Breast epithelium (tissue), 4 donors: ENCODE results near the gene OPCML. TPM values are rescaled to one million over a fixed set of nuclear protein-coding genes. Genes with fewer than 3 reads are reported as not detected.

ENCODE experiments used
- DNase-seq, 2 donors: peaks; one replicate each; pipeline ENCODE4 v3.0.0-alpha.2; 2019; ENCODE audit warnings: low spot score in 2 of 2
- H3K27ac ChIP-seq, 2 donors: fragments of 200-600 bp; sonication (generic) in 1 of 2; one replicate each; pipeline ENCODE4 v1.5.1; 2016 to 2019; ENCODE audit warnings: mild to moderate bottlenecking in 1 of 2
- H3K27me3 ChIP-seq, 2 donors: fragments of 200-600 bp; sonication (generic) in 1 of 2; one replicate each; pipeline versions ENCODE4 v1.5.1 to v1.6.0; 2017 to 2019; ENCODE audit warnings: control low read depth in 1 of 2, mild to moderate bottlenecking in 1 of 2
- H3K36me3 ChIP-seq: fragments of 200-600 bp; one replicate; pipeline ENCODE4 v1.5.1; 2019
- H3K4me1 ChIP-seq, 2 donors: fragments of 200-600 bp; sonication (generic); one replicate each; pipeline ENCODE4 v1.5.1; 2016 to 2019; ENCODE audit warnings: control low read depth in 1 of 2
- H3K4me3 ChIP-seq, 3 donors: fragments of 200-600 bp; sonication (generic); 1 replicate in 2 of 3; 2 replicates in 1 of 3; pipeline ENCODE4 v1.5.1; 2016 to 2019; ENCODE audit warnings: mild to moderate bottlenecking in 3 of 3, moderate library complexity in 2 of 3
- H3K9me3 ChIP-seq, 2 donors: fragments of 200-600 bp; sonication (generic) in 1 of 2; one replicate each; pipeline ENCODE4 v1.5.1; 2016 to 2019; ENCODE audit warnings: control low read depth in 1 of 2
- POLR2A ChIP-seq: fragments of 450-650 bp; IDR thresholded peaks from one replicate; pipeline ENCODE4 v1.6.1; 2016; ENCODE audit warnings: antibody characterized with exemption, mild to moderate bottlenecking, moderate library complexity
- POLR2AphosphoS5 ChIP-seq, 3 donors: sonication (generic); formaldehyde crosslinking; IDR thresholded peaks; one replicate each; pipeline ENCODE4 v1.6.1; 2017; ENCODE audit warnings: antibody characterized with exemption in 3 of 3
- intact Hi-C: fragments of 100-400 bp; cut with DNase I; formaldehyde crosslinking; loops from one replicate; pipeline ENCODE4 v1.15.1; 2023; ENCODE audit warnings: low total_unique reads
- total RNA-seq, 3 donors: library from RNA; depleted of rRNA; stranded (reverse); fragments of >200 nt; gene quantifications; one replicate each; pipeline ENCODE4 v1.1.0, GENCODE V29; 2016
- TF ChIP-seq, protein P1 (sequence below), 3 donors: fragments of 450-650 bp; IDR thresholded peaks; one replicate each; pipeline ENCODE4 v1.5.1; 2016 to 2017; ENCODE audit warnings: antibody characterized with exemption in 3 of 3, mild to moderate bottlenecking in 3 of 3, moderate library complexity in 3 of 3

Gene OPCML
- total RNA-seq, 3 donors from 2014 or later: not detected

- intact Hi-C loops: loop anchor here (10.0 kb wide), 1 partner anchor 1076 kb away; no protein-coding TSS in a partner anchor
- no peak for DNase-seq
- H3K9me3 ChIP-seq: no peaks in the 10 kb centered on the region
- H3K4me1 ChIP-seq: no peaks in the 10 kb centered on the region
- peaks cover 0 to 46% of the 10 kb centered on the region in 2 donors for H3K27me3 ChIP-seq
- TF ChIP-seq, protein P1, sequence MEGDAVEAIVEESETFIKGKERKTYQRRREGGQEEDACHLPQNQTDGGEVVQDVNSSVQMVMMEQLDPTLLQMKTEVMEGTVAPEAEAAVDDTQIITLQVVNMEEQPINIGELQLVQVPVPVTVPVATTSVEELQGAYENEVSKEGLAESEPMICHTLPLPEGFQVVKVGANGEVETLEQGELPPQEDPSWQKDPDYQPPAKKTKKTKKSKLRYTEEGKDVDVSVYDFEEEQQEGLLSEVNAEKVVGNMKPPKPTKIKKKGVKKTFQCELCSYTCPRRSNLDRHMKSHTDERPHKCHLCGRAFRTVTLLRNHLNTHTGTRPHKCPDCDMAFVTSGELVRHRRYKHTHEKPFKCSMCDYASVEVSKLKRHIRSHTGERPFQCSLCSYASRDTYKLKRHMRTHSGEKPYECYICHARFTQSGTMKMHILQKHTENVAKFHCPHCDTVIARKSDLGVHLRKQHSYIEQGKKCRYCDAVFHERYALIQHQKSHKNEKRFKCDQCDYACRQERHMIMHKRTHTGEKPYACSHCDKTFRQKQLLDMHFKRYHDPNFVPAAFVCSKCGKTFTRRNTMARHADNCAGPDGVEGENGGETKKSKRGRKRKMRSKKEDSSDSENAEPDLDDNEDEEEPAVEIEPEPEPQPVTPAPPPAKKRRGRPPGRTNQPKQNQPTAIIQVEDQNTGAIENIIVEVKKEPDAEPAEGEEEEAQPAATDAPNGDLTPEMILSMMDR (IDR thresholded peaks at IDR 0.05): no peak
- TF ChIP-seq POLR2AphosphoS5 (IDR thresholded peaks at IDR 0.05): no peak
- TF ChIP-seq POLR2A: no peak
- no peak overlapping the region for H3K27ac ChIP-seq
- no peaks in the 10 kb centered on the region for H3K36me3 ChIP-seq
- no peak overlapping the region for H3K4me3 ChIP-seq
These were observed 451.3 kb downstream of the OPCML start for GRCh38 chr11:133081020-133081419.

- no peaks in the 10 kb centered on the region for H3K36me3 ChIP-seq
- peaks cover 0 to 36% of the 10 kb centered on the region in 2 donors for H3K27me3 ChIP-seq
- TF ChIP-seq, protein P1 (IDR thresholded peaks at IDR 0.05): peak; percentile 8 to 39 (median 26)
- TF ChIP-seq POLR2A: no peak
- H3K27ac ChIP-seq: no peak overlapping the region
- H3K9me3 ChIP-seq: no peaks in the 10 kb centered on the region
- intact Hi-C loops: no loop called here
- no peak for DNase-seq
- H3K4me1 ChIP-seq: no peaks in the 10 kb centered on the region
- no peak overlapping the region for H3K4me3 ChIP-seq
These were observed 453.5 kb downstream of the OPCML start for GRCh38 chr11:133078591-133079404.

DNA sequence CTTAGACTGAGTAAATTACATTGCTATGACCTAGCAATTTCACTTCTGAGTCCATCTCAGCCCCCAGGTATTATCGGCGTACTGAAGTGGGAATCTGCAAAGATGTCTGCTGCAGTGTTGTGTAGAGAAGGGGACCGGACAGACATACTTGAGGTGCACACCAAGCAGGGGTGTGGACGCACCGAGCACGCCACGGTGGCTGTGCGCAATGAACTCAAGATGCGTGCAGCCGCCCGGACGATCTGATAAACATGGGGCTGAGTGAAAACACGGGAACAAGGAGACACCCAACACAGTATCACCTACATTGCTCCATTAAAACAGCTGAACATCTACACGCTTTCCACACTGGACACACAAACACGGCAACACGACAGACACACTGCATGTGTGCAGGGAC is 454.3 kb downstream of the OPCML start:
- Histone ChIP-seq H3K4me3 (no peak overlapping the region), H3K9me3 (no peaks in the 10 kb centered on the region), H3K27ac (no peak overlapping the region), H3K27me3 (peaks cover 0 to 34% of the 10 kb centered on the region in 2 donors), H3K4me1 (no peaks in the 10 kb centered on the region), H3K36me3 (no peaks in the 10 kb centered on the region)
- TF ChIP-seq, protein P1 (IDR thresholded peaks at IDR 0.05): no peak
- TF ChIP-seq POLR2AphosphoS5 (IDR thresholded peaks at IDR 0.05) (no peak), POLR2A (no peak)
- DNase-seq: no peak
- intact Hi-C loops: no loop called here

DNA sequence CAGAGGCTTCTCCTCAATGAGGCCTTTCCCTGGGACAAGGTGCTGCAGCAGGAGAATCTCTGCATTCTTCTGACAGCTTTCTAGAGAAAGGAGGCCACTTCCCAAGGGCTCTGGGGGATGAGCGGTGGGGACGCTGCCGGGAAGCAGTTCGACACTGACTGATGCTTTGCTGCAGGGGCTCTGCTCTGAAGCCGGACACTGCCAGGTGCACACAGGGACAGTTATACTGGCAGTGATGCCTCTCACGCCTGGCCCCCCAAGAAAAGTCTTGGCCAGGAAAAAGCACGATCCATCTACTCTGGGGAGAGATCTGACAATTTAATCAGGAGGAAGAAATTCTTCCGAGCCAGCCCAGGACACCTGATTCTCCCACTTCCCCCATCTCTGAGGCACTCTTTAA is 456.9 kb downstream of the OPCML start:
- Histone ChIP-seq H3K9me3 (no peaks in the 10 kb centered on the region), H3K4me3 (no peak overlapping the region), H3K4me1 (no peaks in the 10 kb centered on the region), H3K27ac (no peak overlapping the region), H3K27me3 (peaks cover 0 to 46% of the 10 kb centered on the region in 2 donors), H3K36me3 (no peaks in the 10 kb centered on the region)
- TF ChIP-seq POLR2A: no peak
- TF ChIP-seq POLR2AphosphoS5 (IDR thresholded peaks at IDR 0.05): no peak
- TF ChIP-seq, protein P1 (IDR thresholded peaks at IDR 0.05): no peak
- no peak for DNase-seq
- intact Hi-C loops: no loop called here

DNA sequence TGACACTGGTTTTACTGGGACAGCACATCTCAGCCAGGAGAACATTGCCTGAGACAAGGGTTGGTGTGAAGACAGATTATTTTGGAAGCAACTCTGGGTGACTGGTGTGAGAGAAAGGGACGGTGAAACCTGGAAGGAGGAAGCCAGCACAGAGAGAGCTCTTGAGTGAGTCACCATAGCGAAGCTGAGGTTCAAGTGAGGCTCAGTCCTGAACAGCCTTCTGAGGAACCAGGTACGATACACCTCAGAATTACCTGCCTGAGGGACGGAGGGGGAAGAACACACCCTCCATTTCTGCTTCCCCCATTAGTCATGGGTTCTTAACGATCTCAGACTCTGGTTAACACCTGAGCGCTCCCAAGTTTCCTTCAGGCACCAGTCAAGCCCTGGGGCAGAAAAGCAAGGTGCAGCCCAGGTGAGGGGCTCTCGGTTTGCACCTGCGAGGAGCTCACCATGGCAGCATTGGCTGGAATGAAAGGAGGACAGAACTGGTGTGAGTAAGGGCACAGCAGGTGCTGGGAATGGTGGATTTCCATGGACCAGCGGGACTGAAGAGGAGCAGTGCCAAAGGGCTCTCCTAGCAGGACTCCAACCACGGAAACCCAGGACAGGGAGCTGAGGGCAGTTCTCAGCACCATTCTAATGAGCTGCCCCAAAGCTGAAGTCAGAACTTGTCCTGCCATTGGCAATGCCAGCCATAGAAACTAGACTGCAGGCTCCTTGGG is 459.3 kb downstream of the OPCML start:
- no peaks in the 10 kb centered on the region for H3K9me3 ChIP-seq
- peaks cover 0 to 39% of the 10 kb centered on the region in 2 donors for H3K27me3 ChIP-seq
- no peak overlapping the region for H3K4me3 ChIP-seq
- H3K36me3 ChIP-seq: no peaks in the 10 kb centered on the region
- intact Hi-C loops: no loop called here
- DNase-seq: no peak
- no peak overlapping the region for H3K27ac ChIP-seq
- no peaks in the 10 kb centered on the region for H3K4me1 ChIP-seq
- TF ChIP-seq POLR2AphosphoS5 (IDR thresholded peaks at IDR 0.05) (no peak), POLR2A (no peak)
- TF ChIP-seq, protein P1 (IDR thresholded peaks at IDR 0.05): no peak
